Adrenal gland (tissue), 12 donors: Measurements from ENCODE around the gene MUC5B. TPM values are rescaled to one million over a fixed set of nuclear protein-coding genes. Genes with fewer than 3 reads are reported as not detected.

Experiments used
- DNase-seq, 7 donors: peaks; one replicate each; pipeline ENCODE4 v3.0.0-alpha.2; 2019 to 2020
- H3K27ac ChIP-seq, 5 donors: fragments of 200-600 bp; sonication (generic) in 4 of 5; 1 replicate in 3 of 5; 2 replicates in 2 of 5; pipeline versions ENCODE4 v1.5.1 to v1.8.0; 2016 to 2020; ENCODE audit warnings: mild to moderate bottlenecking in 1 of 5
- H3K27me3 ChIP-seq: fragments of 200-600 bp; 2 replicates; pipeline ENCODE4 v1.8.0; 2021
- H3K36me3 ChIP-seq, 2 donors: fragments of 200-600 bp; replicated peaks in 1 of 2; 1 replicate in 1 of 2; 2 replicates in 1 of 2; pipeline versions ENCODE4 v1.5.1 to v1.8.0; 2018 to 2022
- H3K4me1 ChIP-seq, 2 donors: fragments of 200-600 bp; replicated peaks in 1 of 2; 1 replicate in 1 of 2; 2 replicates in 1 of 2; pipeline versions ENCODE4 v1.5.1 to v1.8.0; 2018 to 2021
- H3K4me3 ChIP-seq, 4 donors: fragments of 200-600 bp; sonication (generic) in 3 of 4; one replicate each; pipeline ENCODE4 v1.5.1; 2016 to 2018
- H3K9me3 ChIP-seq, 3 donors: fragments of 200-600 bp; sonication (generic) in 1 of 3; replicated peaks in 1 of 3; 1 replicate in 2 of 3; 2 replicates in 1 of 3; pipeline versions ENCODE4 v1.5.1 to v1.8.0; 2016 to 2021
- POLR2A ChIP-seq, 2 donors: fragments of 450-650 bp; IDR thresholded peaks; one replicate each; pipeline ENCODE4 v1.6.1; 2017; ENCODE audit warnings: antibody characterized with exemption in 2 of 2, mild to moderate bottlenecking in 2 of 2, moderate library complexity in 1 of 2
- WGBS, 4 donors: extraction: QIAGEN DNeasy Blood & Tissue Kit in 2 of 4; methylation state at CpG; one replicate each; pipeline versions ENCODE4 v1.1.5 to v1.1.7; 2013 to 2017; 5-methylcytosine and 5-hydroxymethylcytosine counted together
- intact Hi-C, 2 donors: fragments of 100-400 bp; cut with DNase I; formaldehyde crosslinking; loops; one replicate each; pipeline versions ENCODE4 v1.14.1 to v1.15.0; 2022 to 2023
- polyA plus RNA-seq, 3 donors: library from polyadenylated mRNA; stranded (reverse); fragments of 200-250 nt in 2 of 3; fragments of 350-450 nt in 1 of 3; fragmentation: Illumina TruSeq in 1 of 3; extraction: RNeasy Lipid Tissue Mini Kit (QIAGEN cat#74804) in 1 of 3; gene quantifications; one replicate each; pipeline ENCODE4 v1.2.3, GENCODE V29; 2013 to 2014
- total RNA-seq, 9 donors: library from RNA; depleted of rRNA in 4 of 9; stranded (reverse); fragments of >200 nt in 4 of 9; fragments of 120-200 nt in 1 of 9; fragmentation: NEBNext Ultra II Directional in 1 of 9; extraction: Animal tissue kit (Norgen Biotek cat#: 25700) in 1 of 9; gene quantifications; one replicate each; pipeline versions ENCODE4 v1.1.0 to v1.2.4, GENCODE V29; 2013 to 2023
- TF ChIP-seq, protein P1 (sequence below), 6 experiments: fragments of 450-650 bp in 4 of 6; fragments of 200-600 bp in 2 of 6; sonication (generic) in 1 of 6; IDR thresholded peaks; 1 replicate in 5 of 6; 2 replicates in 1 of 6; pipeline versions ENCODE4 v1.5.1 to v1.8.0; 2016 to 2021; ENCODE audit warnings: antibody characterized with exemption in 6 of 6, mild to moderate bottlenecking in 2 of 6, moderate library complexity in 1 of 6
- donor health status: healthy with polysubstance abuse.
- donor health status: Bipolar disorder and iron deficiency.
- donor health status: DM: yes; HTN: yes; CAD: no.
- donor health status: DM: no; HTN: no; CAD: no.
- donor health status: DM: no; HTN: no; CAD: no.
- donor health status: DM: yes; HTN: yes; CAD: no.

The MUC5B gene
- total and polyA plus RNA-seq, 12 donors, result under 0.01 to 0.95 (median 0.70) TPM; not detected in 7

DNA sequence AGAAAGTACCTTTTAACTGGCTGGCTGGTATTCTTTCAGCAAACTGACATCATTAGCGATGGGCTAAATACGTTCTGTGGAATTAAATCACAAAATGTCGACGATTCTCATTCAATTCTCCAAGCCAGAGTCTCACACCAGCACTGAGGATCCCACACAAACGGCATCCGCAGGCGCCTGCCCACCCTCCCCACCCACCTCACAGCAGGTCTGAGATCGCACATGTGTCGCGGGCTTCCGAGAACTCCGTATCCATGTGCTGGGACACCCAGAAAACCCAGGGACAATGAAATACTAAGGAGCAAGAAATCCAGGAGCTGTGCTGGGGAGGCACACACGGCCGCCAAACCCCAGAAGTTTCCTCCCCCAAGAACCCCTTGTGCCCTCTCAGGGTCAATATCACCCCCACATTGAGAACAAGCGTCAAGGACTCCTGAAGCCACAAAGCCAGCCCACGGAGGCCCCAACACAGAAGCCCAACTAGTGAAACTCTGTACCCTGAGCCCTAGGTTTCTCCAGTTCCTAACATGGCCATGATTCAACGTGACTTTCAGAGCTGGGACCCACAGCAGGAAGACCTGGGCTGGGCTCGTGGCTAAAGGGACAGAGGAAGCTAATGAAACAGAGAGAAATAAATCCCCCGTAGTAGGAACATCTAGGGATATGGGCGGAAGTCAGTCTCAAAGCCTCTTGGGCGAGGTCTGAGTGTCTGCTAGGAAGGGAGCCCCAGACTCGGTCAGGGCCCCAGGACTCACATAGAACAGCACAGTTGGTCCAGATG lies 78.5 kb downstream of the MUC5B start:
- TF ChIP-seq, protein P1, sequence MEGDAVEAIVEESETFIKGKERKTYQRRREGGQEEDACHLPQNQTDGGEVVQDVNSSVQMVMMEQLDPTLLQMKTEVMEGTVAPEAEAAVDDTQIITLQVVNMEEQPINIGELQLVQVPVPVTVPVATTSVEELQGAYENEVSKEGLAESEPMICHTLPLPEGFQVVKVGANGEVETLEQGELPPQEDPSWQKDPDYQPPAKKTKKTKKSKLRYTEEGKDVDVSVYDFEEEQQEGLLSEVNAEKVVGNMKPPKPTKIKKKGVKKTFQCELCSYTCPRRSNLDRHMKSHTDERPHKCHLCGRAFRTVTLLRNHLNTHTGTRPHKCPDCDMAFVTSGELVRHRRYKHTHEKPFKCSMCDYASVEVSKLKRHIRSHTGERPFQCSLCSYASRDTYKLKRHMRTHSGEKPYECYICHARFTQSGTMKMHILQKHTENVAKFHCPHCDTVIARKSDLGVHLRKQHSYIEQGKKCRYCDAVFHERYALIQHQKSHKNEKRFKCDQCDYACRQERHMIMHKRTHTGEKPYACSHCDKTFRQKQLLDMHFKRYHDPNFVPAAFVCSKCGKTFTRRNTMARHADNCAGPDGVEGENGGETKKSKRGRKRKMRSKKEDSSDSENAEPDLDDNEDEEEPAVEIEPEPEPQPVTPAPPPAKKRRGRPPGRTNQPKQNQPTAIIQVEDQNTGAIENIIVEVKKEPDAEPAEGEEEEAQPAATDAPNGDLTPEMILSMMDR (IDR thresholded peaks at IDR 0.05), result no peak
- no peak for TF ChIP-seq POLR2A (IDR thresholded peaks at IDR 0.05)
- peak in 2 of 7 donors; percentile 16 to 37 for DNase-seq
- 90 to 95% (median 92%) methylated on average over 20 to 22 of the region's 22 CpGs for WGBS, 4 donors
- H3K27ac ChIP-seq, result no peak overlapping the region
- intact Hi-C loops, result no loop called here
- no peaks in the 10 kb centered on the region for H3K27me3 ChIP-seq
- no peak overlapping the region for H3K4me3 ChIP-seq
- peaks cover 0 to 8% of the 10 kb centered on the region in 2 donors for H3K36me3 ChIP-seq
- H3K9me3 ChIP-seq, result no peaks in the 10 kb centered on the region
- H3K4me1 ChIP-seq, result peaks cover 15 to 24% of the 10 kb centered on the region in 2 donors

DNA sequence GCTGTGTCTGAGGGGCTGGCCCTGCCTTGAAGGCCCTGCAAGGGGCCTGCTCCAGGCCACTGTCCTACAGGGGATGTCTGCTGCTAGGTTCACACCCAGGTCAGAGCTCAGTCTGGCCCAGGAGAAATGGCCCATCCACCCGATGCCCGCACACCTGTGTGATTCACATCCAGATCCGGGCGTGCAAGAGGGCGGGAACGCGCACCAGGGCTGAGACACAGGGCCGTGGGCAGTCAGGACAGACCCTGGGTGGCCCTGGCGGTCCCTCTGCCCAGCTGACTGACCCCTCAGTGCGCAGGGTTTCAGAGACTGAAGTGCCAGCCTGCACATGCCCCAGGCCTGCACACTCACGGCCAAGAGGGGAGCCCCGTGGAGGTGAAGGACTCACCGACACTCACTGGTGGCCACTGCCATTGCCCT lies 79.2 kb downstream of the MUC5B start:
- peak in 2 of 7 donors; percentile 15 to 53 for DNase-seq
- H3K4me1 ChIP-seq, result peaks cover 18 to 24% of the 10 kb centered on the region in 2 donors
- H3K4me3 ChIP-seq, result no peak overlapping the region
- intact Hi-C loops, result no loop called here
- 86 to 93% (median 89%) methylated on average over 5 to 13 of the region's 13 CpGs for WGBS, 4 donors
- H3K27me3 ChIP-seq, result no peaks in the 10 kb centered on the region
- no peak for TF ChIP-seq POLR2A (IDR thresholded peaks at IDR 0.05)
- TF ChIP-seq, protein P1 (IDR thresholded peaks at IDR 0.05), result no peak
- no peak overlapping the region for H3K27ac ChIP-seq
- no peaks in the 10 kb centered on the region for H3K9me3 ChIP-seq
- peaks cover 0 to 8% of the 10 kb centered on the region in 2 donors for H3K36me3 ChIP-seq

DNA sequence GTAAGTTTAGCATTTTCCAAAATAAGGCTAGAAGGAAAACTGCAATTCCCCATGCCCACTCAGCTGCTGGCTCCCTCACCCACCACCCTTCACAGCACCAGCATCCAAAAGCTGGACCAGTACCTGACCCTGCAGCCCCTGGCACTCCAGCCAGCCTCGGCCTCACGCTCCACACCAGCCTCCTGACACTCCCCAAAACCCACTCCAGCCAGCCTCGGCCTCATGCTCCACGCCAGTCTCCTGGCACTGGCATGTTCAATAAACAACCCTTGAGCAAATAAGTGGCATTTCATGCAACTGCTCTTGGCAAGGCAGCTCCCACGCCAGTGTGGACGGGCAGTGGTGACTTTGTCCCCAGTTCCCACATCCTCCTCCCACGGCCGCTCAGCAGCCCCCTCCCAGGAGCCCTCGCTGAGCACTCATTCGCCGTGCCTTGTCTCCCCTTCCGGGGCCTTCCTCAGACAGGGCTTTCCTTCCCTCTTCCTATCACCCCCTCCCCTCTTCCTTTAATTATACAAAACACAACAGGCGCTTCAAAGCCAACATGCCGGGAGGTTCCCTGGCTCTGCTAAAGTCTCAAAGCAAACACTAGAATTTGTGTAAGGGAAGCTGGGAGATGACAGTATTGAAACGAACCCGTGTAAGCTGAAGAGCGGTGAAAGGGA lies 79.7 kb downstream of the MUC5B start:
- Histone ChIP-seq H3K4me1 (peaks cover 24 to 27% of the 10 kb centered on the region in 2 donors), H3K27me3 (no peaks in the 10 kb centered on the region), H3K9me3 (no peaks in the 10 kb centered on the region), H3K36me3 (peaks cover 0 to 5% of the 10 kb centered on the region in 2 donors), H3K4me3 (no peak overlapping the region), H3K27ac (no peak overlapping the region)
- intact Hi-C loops, result no loop called here
- 81 to 85% (median 83%) methylated on average over 17 of the region's 17 CpGs for WGBS, 4 donors
- DNase-seq, result peak in 2 of 7 donors; percentile 17 to 42
- no peak for TF ChIP-seq POLR2A (IDR thresholded peaks at IDR 0.05)
- TF ChIP-seq, protein P1 (IDR thresholded peaks at IDR 0.05), result no peak

DNA sequence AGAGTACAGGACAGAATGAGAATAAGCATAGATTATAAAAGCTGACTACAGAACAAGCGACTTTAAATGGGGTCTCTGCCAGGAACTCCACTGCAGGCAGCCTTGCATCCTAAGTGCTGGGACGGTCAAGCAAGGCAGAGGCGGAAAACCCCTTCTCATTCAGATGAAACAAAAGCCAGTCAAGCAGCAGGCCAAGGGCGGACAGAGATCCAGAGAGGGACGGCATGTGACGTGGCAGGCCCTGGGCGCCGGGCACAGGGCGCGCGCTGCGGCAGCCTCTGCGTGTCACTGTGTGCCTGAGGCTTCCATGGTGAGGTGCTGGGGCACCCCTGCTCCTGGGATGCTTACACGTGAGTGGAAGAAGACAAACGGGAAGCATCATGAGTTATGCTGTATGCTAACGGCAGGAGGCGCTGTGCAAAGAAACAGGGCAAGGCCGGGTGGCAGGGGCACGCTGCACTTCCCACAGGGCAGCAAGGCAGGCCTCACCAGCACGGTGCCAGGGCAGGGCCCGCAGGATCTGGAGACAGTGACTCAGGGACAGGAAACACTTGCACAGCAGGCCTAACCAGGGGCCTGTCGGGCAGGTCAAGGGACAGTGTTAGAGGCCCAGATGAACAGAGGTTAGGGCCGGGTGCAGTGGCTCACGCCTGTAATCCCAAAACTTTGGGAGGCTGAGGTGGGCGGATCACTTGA lies 80.4 kb downstream of the MUC5B start:
- 84 to 88% (median 85%) methylated on average over 18 to 25 of the region's 25 CpGs for WGBS, 4 donors

More for the DNA sequence above, 80.4 kb downstream of the MUC5B start:
- Histone ChIP-seq H3K27ac (no peak overlapping the region), H3K4me3 (no peak overlapping the region), H3K27me3 (no peaks in the 10 kb centered on the region), H3K36me3 (no peaks in the 10 kb centered on the region), H3K9me3 (no peaks in the 10 kb centered on the region), H3K4me1 (peaks cover 29 to 32% of the 10 kb centered on the region in 2 donors)
- TF ChIP-seq POLR2A (IDR thresholded peaks at IDR 0.05), result no peak
- TF ChIP-seq, protein P1 (IDR thresholded peaks at IDR 0.05), result no peak
- intact Hi-C loops, result no loop called here
- peak in 2 of 7 donors; percentile 26 to 51 for DNase-seq
